CD4-positive, alpha-beta T cell treated with Interleukin-2 at 100 ng/mL for 4 hours (primary cell): Measurements from ENCODE around the gene AP5Z1.
"Not testable (repeated sequence)": the region's sequence is repeated elsewhere in the genome, so short reads cannot be mapped to it uniquely, and the experiment has no call there.

ENCODE experiments used
- DNase-seq: peaks from one replicate; pipeline ENCODE4 v3.0.0-alpha.2; 2020; ENCODE audit warnings: low spot score

The AP5Z1 gene

GRCh38 chr7:4788627-4789189, 13.3 kb downstream of the AP5Z1 start:
- no peak for DNase-seq

GRCh38 chr7:4789194-4790077, 14.0 kb downstream of the AP5Z1 start:
- no peak for DNase-seq

GRCh38 chr7:4790078-4790465, 14.6 kb downstream of the AP5Z1 start:
- DNase-seq, result no peak

DNA sequence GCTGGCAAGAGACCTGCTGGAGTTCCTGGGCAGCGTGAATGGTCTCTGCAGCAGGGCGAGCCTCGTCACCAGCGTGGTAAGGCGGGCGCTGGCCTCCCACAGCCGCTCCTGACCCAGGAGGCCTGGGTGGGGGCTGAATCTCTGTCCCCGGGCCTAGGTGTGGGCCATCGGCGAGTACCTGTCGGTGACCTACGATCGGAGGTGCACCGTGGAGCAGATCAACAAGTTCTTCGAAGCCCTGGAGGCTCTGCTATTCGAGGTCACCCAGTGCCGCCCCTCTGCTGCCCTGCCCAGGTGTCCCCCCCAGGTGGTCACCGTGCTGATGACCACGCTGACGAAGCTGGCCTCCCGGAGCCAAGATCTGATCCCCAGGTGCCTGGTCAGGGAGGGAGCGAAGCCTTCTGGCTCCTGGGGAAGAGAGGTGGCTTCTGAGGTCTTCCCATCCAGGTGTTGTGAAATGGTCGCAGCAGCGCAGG, 15.1 kb downstream of the AP5Z1 start:
- DNase-seq, result no peak

DNA sequence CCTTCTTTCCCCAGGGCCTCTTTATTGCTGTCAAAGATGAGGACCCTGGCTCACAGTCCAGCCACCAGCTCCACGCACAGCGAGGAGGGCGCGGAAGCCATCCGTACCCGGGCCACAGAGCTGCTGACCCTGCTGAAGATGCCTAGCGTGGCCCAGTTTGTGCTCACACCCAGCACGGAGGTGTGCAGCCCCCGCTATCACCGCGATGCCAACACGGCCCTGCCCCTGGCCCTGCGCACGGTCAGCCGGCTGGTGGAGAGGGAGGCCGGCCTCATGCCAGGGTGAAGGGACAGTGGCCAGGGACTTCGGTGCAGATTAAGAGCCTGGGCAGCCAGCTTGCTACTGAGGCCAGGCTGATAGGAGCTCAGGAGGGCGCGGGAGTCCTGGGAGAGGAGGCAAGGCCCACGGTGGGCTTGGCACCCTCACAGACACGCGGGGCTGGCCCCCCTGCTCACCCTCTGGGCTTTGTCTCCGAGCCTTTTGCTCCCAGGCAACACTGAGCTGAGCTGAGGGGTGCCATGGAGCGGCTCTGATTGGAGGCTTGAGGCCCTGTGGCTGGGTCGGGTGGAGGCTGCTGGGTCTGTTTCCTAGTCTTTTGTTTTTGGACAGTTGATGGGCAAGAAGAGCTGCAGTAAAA, 15.8 kb downstream of the AP5Z1 start:
- DNase-seq, result no peak

DNA sequence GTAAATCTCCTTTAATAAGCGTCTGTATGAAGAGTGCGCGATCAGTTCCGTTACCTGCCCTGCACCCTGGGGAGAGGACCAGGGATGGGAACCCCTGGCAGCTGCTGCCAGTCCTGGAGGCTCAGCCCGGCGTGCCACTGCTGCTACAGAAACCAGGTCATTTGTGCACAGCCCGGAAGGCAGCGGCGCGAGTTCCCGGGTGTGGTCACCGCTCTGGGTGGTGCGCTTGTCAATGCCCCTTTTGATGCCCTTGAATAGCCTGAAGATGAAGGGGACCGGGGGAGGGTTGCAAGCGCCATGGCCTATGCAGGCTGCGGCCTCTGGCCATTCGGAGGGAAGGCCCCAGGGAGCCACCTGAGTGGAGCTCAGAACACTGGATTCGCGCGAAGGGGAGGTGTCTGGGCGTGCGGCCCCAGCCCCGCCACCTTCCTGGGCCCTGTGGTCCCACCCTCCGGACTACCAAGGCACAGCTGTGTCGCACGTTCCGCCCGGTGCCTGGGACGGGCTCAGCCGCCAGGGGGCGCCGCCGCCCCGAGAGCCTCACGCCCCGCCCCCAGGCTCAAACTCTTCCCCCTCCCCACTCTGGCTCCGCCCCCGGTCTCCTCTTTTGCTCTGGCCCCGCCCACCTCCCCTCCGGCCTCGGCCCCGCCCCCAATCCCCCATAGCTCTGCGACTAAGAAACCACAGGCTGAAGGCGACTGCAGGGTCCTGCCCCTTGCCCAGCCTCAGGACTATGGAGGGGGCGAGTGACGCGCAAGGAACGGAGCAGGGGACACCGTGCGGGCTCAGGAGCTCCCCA, 16.5 kb downstream of the AP5Z1 start:
- peak; percentile 67 for DNase-seq

DNA sequence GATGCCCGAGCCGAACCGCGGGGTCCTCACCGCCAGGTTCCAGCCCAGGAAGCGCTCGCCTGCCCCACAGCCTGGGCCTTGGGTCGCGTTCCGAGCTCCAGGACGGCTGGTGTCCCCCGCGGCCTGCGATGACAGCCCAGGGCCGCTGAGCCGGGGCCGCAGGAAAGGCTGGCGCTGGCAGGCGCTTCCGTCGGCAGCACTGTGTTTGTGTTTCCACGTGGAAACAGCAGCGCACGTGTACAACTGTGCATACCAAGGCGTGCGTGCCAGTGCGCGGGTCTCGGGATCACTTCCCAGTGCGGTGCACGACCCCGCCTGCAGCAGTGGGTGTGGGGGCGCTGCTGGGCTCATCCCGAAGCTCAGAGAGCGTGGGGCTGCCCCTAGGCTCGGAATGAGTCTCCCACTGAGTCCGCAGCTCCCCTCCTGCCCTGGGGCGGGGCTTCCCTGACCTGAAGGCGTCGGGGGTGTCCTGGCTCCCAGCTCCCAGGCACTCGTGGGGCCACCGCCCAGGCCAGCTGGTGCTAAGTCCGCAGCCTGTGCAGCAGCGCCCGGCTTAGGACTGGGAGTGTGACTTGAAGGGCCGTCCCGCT, 17.2 kb downstream of the AP5Z1 start:
- peak; percentile 10 for DNase-seq

- DNase-seq, result not testable (repeated sequence)
Observed at GRCh38 chr7:4793385-4793993, 18.1 kb downstream of the AP5Z1 start.

- not testable (repeated sequence) for DNase-seq
Observed at GRCh38 chr7:4794171-4794570, 18.7 kb downstream of the AP5Z1 start.

DNA sequence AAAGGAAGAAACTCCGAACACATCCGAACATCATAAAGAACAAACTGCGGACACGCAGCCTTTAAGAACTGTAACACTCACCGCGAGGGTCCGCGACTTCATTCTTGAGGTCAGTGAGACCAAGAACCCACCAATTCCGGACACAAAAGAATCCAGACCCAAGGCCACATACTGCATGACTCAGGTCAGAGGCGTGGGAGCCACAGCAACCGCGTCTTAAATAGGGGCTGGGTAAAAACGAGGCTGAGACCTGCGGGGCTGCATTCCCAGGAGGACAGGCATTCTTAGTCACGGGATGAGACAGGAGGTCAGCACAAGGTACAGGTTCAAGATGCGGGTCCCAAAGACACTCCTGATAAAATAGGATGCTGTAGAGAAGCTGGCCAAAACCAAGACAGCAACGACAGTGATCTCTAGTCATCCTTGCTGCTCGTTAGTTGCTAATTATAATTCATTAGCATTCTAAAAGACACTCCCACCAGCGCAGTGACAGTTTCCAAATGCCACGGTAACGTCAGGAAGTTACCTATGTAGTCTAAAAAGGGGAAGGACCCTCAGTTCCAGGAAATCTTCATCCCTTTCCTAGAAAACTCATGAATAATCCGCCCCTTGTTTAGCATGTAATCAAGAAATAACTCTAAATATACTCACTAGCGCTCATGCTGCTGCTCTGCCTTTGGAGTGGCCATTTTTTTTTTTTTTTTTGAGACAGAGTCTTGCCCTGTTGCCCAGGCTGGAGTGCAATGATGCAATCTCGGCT, 19.3 kb downstream of the AP5Z1 start:
- no peak for DNase-seq

DNA sequence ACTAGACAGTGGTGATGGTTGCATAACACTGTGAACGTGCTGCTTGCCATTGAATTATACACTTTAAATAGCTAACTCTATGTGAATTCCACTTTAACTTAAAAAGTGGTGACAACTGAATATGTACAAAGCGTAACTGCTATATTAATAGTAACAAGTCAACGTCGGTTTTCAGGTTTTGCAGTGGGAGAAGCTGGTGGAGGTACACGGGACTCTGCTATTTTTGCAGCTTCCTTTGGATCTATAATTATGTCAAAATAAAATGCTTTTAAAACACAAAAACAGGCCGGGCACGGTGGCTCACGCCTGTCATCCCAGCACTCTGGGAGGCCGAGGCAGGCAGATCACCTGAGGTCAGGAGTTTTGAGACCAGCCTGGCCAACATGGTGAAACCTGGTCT, 21.0 kb downstream of the AP5Z1 start:
- no peak for DNase-seq

- DNase-seq, result peak; percentile 63
Observed at GRCh38 chr7:4797858-4798705, 22.7 kb downstream of the AP5Z1 start.

- DNase-seq, result no peak
Observed at GRCh38 chr7:4798706-4799235, 23.3 kb downstream of the AP5Z1 start.

GRCh38 chr7:4799508-4800268, 24.3 kb downstream of the AP5Z1 start:
- no peak for DNase-seq

DNA sequence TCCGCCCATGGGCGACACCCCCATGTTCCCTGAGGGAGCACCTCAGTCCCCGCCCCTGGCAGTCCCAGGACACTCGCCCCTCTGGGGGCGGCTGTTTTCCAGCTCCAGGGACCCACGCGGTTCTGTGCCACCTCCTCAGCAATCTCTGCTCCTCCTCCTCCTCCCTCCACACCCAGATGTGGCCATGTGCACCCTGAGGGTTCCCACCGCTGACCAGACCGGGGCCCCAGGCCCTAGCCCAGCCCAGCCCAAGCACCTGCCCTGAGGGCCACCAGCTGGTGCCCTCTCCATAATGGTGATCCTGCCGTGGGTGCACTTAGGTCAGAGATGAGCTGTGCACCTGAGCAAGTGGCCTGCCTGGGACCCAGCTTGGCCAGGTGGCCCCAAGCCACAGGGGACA, 25.1 kb downstream of the AP5Z1 start:
- no peak for DNase-seq

- DNase-seq, result no peak
Observed at GRCh38 chr7:4800926-4801838, 25.8 kb downstream of the AP5Z1 start.

DNA sequence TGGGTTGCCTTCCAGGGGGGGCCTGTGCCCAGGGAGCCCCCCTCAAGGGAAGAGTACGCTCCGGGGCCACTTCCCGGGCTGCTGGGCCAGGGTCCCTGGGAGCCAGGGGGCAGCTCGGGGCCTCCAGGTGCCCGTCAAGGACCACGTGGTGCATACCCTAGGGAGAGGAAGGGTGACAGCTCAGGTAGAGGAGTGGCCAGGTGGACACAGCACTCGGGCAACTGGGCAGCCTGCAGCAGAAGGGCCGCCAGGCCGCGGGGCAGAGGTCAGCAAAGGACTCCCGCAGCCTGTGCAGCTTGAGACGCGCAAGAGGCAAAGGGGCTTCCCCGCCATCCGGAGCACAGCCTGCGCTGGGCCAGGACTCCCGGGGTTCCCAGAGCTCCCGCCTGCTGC, 26.4 kb downstream of the AP5Z1 start:
- DNase-seq, result no peak

GRCh38 chr7:4802577-4802976, 27.2 kb downstream of the AP5Z1 start:
- not testable (repeated sequence) for DNase-seq
